GM15510 (cell line): ENCODE measurements around the gene SERPINE3.

Experiments
- POLR2A ChIP-seq: IDR thresholded peaks from 3 replicates; pipeline ENCODE4 v1.6.1; 2011; ENCODE audit warnings: borderline replicate concordance; ENCODE audit not compliant: insufficient read length; ENCODE audit errors: extremely low read depth

SERPINE3 gene

GRCh38 chr13:51339952-51340732, 651 bp downstream of the SERPINE3 start:
- TF ChIP-seq POLR2A = no peak

- TF ChIP-seq POLR2A = no peak
These were observed 1.7 kb downstream of the SERPINE3 start for GRCh38 chr13:51341232-51341631.

DNA sequence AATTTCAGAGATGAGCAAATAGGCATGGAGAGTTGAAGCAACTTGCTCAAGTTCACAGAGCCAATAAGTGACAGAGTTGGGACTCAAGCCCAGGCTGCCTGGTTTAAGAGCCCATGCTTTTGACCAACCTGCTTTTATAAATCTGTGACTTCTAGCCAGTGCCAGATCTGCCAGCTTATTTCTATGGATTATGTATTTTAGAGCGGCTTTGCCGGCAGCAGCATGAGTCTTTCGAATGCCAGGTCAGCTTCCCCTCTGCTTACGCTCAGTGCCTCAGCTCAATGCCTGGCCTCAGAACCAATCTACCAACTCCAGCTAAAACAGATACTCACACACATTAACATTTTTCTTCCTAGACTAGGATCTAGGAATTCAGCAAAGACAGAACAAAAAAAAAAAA, 2.3 kb downstream of the SERPINE3 start:
- TF ChIP-seq POLR2A = no peak

- TF ChIP-seq POLR2A = no peak
These were observed 3.2 kb downstream of the SERPINE3 start for GRCh38 chr13:51342706-51343105.

DNA sequence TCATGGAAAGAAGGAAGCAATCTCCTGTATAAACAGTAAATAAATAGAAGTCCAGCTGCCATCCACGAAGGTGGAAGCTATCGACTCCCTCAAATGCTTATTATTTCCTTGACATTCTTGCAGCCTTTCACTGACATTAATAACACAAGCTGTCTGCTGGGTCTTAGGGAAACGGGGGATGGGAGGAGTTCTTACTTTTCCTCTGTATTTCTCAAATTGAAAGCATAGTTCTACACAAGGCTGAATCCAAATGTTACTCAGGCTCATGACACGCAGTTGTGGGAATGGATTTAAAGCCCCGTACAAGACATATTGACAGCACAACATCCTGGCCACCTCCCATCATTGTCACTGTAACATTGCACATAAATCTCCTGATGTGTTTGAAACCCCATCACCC, 4.0 kb downstream of the SERPINE3 start:
- TF ChIP-seq POLR2A = no peak

DNA sequence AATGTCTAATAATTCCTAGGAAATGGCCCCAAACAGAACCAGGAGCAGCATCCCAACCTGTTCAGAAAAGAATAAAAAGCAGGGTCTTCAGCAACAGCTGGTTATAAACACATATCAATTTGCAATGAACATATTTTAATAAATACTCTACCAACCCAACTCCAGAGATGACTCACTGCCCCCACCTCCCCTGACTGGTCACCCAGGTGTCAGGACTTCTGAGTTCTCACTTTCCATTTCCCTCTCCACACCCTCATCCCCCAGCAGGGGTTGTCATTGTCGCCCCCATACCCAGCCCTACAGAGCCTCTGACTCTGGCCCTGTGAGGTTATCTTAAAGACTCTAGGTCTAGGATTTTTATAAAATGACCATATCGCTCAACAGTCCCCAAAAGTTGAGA, 6.9 kb downstream of the SERPINE3 start:
- no peak for TF ChIP-seq POLR2A

DNA sequence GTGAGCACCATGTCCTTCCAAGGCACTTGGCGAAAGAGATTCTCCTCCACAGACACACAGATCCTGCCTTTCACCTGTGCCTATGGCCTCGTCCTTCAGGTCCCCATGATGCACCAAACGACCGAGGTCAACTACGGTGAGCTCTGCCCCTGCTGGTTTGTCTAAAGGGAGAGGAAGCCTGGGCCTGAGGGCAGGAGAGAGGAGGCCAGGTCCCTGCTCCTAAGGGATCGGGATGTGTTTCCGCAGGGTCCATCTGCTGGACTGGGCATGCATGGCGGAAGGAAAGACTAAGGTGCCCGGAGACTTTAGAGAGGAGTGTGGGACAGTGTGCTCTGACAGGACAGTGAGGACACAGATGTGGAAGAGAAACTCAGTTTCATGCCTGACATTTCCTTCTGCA, 7.6 kb downstream of the SERPINE3 start:
- no peak for TF ChIP-seq POLR2A

DNA sequence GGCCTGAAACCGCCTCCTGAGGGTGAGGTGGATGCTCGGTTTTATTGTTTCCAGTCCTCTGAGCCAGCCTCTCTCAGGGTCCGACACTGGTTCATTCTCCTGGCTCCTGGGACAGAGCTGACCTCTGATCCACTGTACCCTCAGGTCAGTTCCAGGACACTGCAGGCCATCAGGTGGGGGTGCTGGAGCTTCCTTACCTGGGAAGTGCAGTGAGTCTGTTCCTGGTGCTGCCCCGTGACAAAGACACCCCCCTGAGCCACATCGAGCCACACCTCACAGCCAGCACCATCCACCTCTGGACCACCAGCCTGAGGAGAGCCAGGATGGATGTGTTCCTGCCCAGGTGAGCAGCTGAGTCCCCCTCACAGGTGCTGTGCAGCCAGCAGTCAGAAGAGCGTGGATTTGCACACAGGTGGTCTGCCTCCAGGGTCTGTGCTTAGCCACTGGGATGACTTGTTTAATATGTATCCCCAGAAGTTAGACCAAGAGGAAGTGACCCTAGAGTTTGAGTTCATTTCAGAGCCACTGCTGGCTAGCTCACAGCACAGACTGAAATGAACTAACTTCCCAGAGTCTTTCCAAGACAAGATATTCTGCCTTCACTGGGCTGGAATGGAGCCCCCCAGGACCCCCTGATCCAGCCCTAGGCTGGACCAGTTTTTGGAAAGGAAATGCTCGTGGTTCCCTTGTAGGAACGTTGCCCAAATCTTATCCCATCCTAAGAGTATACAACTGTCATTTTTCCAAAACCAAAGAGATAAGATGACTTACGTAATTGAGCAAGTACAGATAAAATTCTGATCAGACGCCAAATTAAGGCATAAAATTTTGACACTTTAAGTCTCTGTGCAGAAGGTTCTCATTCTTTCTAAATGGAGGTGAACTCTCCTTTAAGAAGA, 8.8 kb downstream of the SERPINE3 start:
- TF ChIP-seq POLR2A = no peak

DNA sequence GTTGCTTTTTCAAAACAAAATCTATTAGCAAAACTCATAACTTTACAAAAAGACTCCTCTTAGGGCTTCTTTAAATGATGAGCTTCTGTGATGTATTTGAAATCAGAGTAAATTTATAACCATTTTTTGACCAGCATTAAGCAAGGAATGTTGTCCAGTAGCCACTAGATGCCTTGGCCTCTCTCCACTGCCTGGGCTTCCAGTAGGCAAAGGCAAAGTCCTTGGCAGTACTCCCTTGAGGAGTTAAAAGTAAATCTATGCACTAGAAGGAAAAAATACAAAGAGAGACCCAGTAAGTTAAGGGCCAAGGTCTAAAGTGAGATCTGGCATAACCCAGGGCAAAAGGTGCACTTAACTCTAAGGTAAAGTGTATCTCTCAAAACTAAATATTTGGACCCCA, 9.5 kb downstream of the SERPINE3 start:
- no peak for TF ChIP-seq POLR2A

DNA sequence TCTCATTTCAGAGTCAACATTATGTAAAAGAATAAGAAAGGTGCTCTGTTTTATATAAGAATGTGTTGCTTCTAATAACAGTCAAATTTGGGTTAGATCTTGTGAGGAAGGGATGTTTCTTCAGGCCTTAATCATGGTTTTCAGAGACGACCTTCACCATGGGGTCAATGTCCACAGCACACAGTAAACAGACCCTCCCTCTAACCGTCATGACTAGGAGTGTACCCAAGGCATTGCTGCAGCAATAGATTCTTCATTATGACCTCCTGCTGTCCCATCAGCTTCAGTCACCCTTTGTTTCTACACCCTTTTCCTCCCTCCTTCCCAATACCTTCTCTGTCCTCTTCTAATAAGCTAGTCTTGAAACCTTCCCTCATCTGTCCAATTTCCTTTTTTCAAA, 15.7 kb downstream of the SERPINE3 start:
- TF ChIP-seq POLR2A = no peak

GRCh38 chr13:51357928-51358595, 18.6 kb downstream of the SERPINE3 start:
- no peak for TF ChIP-seq POLR2A

DNA sequence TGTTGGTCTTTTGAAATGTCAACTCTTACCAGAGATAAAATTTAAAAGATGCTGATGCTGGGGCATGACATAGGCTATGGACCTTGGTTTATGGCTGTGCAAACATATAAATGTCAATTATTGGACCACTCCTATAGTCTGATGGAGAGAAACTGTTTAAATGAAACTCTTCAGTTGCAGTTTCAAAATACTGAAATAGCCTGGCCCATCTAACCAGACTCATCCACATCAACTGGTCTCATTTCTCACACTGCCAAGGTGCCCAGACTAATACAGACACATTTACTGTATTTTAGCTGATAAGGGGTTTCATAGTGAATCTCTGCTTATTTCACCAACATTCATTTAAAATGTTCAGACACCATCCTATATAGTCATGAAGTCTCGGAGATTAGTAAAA, 19.9 kb downstream of the SERPINE3 start:
- no peak for TF ChIP-seq POLR2A

DNA sequence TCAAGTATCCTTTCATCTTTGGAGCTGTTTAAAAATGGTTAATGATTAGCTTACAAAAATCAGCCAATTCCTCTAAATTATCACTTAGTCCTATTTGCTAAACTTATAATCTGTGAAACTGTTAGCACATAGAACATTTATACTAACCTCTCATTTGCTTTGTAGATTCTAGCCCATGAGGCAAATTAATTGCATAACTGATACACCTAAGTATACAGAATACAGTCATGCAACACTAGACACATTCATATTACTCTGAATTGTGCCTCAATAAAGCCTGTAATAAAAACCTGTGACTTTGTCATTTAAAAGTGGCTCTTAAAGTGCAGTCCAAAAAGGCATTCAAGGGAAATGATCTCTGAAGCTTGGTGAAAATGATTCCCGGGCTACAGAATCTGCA, 21.0 kb downstream of the SERPINE3 start:
- no peak for TF ChIP-seq POLR2A

- no peak for TF ChIP-seq POLR2A
These were observed 21.6 kb downstream of the SERPINE3 start for GRCh38 chr13:51361106-51361505.

DNA sequence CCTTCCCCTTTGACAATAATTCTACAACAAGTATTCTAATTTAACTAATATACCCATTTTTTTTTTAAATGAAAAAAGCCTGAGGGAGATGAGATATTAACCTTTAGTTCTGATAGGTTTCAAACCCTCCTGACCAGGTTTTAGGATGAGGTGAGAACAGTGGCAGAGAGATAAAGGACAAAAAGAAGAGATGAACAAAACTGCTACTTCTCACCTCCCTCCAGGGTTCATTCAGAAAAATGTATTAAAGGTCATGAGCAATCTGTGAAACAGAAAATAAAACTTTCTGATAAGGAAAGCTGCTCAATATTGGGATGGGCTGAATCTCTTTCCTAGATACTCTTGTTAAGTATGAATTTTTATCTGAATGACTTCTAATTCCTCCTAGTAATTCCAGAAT, 24.1 kb downstream of the SERPINE3 start:
- no peak for TF ChIP-seq POLR2A

DNA sequence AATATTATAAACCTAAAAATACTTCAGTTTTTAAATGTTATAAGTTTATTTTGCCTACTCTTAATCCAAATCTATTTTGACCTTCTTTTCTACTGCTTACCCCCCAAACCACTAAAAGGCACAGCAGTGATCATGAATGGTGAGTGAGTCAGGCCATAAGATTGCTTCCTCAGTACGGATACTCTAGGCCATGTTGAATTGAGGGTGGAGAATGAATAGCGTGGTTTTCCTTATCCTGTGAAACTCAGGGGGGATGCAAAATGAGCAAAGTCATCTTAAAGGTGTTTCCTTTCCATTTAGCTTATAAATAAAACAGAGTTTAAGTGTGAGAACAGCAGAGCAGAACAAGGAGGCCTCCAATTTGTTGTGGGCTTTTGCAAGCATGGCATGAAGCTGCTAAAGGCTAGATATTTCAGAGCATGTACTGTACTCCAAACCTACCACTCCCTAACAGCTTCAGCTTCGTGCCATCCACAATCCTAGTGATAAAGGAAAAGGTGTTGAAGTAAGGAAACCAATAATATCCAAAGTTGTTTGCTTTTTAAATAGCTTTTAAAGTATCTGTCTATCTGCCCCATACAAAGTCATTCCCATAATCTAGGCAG, 25.0 kb downstream of the SERPINE3 start:
- no peak for TF ChIP-seq POLR2A

- no peak for TF ChIP-seq POLR2A
These were observed 30.6 kb downstream of the SERPINE3 start for GRCh38 chr13:51370116-51370515.
